Endometrial microvascular endothelial cells (primary cell): Measurements from ENCODE around the gene GHRHR. TPM values are rescaled to one million over a fixed set of nuclear protein-coding genes. Genes with fewer than 3 reads are reported as not detected.

Experiments used
- in situ Hi-C: cut with HindIII; loops from 2 replicates; pipeline ENCODE4 v1.10.0; 2017; ENCODE audit warnings: low sequenced_read_pairs, low pct_unique_long_range_greater_than_20kb; ENCODE audit errors: inconsistent ontology term
- total RNA-seq: library from RNA; depleted of rRNA; stranded (reverse); fragments of >200 nt; gene quantifications from one replicate; pipeline ENCODE4 v1.2.3, GENCODE V29; 2015; ENCODE audit errors: inconsistent ontology term

The GHRHR gene
- total RNA-seq, 1 donor from 2014 or later = not detected

DNA sequence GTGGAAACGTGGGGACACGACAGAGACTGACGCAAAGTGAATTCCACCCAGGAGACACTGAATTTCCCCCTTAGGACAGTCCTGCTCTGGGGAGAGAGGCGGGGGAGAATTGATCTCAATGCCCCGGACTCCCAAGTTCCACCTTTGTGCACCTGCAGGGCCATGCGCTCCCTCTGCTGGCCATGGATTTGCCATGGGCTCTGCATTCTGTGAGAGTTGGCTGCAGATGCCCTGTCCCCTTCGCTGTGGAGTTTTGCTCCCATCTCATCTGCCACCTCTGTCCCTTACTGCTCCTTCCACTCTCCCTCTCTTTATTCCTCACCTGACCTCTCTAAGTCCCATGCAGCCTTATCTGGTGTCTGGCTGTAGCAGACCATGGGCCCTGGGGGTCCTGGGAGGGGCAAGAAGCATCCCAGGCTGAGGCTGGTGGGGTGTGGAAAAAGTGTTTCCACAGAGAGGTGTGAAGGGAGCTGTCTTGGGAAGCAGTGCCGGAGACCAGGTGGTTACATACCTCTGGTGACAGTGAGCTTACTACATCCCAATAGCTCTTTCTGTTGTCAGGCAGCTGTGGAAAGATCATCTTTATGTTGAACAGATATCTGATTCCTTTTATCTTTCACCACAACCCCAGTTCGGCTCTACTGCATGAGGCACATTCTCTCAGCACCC is 14.3 kb downstream of the GHRHR start:
- in situ Hi-C loops = no loop called here

- in situ Hi-C loops = no loop called here
Observed at GRCh38 chr7:30979027-30979426, 15.3 kb downstream of the GHRHR start.

- in situ Hi-C loops = no loop called here
Observed at GRCh38 chr7:30980194-30980593, 16.4 kb downstream of the GHRHR start.

DNA sequence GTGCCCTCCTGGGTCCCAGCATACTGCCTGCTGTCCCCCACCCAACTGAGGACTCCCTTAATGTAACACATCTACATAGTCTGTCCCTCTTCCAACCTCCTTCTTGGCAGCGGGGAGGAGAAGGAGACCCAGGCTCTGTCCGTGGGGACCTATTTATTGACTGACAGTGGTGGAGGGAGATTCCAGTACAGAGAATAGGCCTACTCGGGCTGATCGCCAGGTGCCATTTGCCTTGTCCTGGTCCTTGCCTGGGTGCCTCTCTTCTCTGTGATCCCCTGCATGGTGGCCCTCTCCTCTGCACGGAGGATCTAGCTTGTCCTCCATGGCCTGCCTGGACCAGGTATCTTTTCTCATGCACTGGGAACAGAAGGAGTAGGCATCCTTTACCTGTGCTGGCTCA is 17.0 kb downstream of the GHRHR start:
- in situ Hi-C loops = no loop called here

- in situ Hi-C loops = no loop called here
Observed at GRCh38 chr7:30983042-30983913, 19.5 kb downstream of the GHRHR start.

- in situ Hi-C loops = no loop called here
Observed at GRCh38 chr7:30983914-30984247, 20.1 kb downstream of the GHRHR start.

- in situ Hi-C loops = no loop called here
Observed at GRCh38 chr7:30984359-30985107, 20.8 kb downstream of the GHRHR start.

GRCh38 chr7:30985756-30986155 is 22.0 kb downstream of the GHRHR start:
- in situ Hi-C loops = no loop called here

DNA sequence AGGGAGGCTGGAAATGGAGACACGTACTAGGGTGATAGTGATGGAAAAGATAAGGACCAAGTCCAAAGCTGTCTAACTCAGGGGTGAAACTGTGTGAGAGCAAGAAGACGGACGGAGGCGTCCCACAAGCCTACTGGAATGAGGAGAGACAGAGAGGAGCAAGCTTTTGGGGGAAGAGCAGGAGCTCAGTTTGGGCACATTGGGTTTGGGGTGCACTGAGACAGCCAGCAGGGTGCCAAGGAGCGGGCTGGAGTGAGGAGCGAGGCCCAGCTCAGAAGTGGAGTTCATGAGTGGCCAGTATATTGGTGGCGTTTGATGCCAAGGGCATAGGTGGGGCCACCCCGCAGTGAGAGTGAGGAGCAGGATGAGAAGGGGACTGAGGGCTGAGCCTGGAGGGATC is 22.6 kb downstream of the GHRHR start:
- in situ Hi-C loops = no loop called here

- in situ Hi-C loops = no loop called here
Observed at GRCh38 chr7:30986738-30987137, 23.0 kb downstream of the GHRHR start.

DNA sequence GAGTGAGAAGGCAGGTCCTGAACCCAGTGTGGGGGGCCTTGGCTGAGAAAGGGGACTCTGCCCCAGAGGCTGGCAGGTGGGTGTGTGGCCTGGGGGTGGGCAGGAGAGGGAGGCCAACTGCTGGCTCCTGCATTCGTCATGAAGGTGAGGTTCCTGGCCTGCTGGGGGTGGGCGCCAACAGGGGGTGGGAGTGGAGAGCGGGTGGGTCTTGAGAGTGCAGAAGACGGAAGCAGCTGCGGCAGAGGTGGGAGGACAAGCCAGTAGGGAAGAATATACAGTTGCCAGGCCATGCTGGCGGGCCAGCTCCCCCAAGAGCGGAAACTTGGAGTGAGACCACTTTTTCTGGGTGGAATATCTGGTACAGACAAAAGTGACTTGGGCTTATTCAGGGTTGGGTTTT is 23.4 kb downstream of the GHRHR start:
- in situ Hi-C loops = no loop called here

DNA sequence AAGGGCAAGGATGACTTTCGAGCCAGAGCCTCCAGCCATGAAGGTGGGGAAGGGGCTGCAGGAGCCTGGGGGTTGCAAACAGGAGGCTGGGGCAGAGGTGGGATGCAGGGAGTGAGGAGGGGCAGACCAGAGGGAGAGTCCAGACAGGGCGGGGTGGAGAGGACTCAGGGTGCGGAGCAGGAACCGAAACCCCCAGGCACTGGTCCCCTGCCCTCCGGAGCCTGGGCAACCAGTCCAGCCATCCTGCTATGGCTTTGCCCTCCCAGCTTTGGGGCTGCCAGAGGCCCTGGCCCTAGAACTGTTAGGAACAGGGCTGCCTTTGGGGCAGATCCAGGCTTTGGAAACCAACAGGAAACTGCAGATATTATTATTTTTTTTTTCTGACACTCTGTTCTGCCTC is 24.2 kb downstream of the GHRHR start:
- in situ Hi-C loops = no loop called here

DNA sequence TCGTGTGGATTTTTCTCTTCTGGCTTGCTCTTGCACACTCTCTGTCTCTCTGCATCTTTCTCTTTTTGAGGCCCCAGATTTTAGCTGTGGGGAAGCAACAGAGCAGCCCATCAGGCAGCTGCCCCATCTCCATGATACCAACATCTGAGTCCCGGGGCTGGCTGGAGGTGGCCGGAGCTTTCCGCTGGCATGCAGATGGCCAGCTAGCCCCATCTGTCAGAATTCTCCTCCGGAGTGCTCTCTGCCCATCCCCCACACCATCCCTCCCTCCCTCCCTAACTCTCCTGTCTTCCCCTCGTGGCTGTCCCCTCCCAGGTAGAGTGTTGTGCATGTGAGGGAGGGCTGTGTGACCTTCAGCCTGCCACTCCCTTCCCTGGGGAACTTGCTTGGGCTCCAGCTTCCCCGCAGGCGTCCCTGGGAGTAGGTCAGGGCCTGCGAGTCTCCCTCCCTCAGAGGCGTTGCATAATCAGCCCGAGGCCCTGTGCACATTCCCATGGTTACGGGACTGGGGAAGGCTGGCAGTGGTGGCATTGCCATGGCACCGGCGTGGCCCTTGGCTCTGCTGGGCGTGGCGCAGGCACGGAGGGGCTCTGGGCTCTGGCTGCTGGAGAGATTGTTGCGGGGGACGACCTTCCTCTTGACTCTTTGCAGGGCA is 24.7 kb downstream of the GHRHR start:
- in situ Hi-C loops = no loop called here

- in situ Hi-C loops = no loop called here
Observed at GRCh38 chr7:30989008-30989823, 25.5 kb downstream of the GHRHR start.

DNA sequence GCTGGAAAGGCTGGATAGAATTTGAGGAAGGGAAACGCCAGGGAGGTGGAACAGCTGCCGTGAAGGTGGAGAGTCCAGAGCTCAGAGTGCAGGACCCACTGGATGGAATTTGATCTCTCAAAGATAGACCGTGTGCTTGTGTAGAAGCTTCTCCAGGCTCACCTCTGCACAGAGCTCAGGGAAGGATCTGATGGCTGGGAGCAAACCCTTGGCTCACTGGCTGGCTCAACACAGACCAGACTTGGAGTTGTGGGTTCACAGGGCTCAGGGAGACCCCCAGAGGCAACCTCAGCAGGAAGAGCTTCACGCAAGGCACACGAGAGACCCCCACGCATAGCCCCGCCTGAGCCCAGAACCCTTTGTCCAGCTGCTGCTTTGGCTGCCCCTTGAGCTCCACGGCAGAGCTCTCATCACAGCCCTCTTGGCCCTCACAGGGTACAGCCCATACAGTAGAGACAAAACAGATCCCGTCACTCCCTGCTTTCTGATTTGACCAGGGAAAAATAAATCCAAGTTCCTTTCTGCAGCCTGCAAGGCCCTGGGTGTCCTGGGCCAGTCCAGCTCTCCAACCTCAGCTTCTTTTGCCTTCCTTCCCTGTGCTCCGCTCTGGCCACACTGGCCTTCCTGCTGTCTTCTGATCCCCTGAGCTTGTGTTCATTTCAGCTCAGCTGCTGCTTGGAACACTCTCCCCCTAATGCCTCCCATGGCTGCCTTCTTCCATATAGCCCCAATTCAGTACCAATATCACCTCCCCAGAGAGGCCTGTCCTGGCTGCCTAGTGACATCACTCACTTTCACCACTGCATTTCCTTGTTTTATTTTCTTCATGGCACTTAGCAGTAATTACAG is 26.3 kb downstream of the GHRHR start:
- in situ Hi-C loops = no loop called here

DNA sequence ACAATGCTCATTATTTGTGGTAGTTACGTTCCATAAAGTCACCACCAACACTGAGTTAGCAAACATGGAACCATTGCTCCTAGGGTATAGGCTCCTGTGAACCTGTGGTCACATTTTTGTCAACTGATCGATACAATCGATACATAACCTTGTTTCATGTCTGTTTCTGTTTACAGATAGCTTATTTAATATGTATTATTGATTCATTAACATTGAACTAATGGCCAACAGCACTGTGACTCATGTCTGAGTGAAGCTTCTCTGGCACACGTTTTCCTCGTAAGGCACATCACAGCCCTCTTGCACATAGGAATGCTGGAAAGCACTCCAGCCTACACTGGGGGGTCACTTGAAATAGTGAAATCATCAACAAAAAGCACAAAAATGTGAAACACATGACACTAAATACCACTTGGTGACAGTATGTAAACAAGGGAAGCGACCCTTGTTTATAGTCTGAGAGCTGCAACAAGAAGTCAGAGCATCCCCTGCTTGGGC is 27.0 kb downstream of the GHRHR start:
- in situ Hi-C loops = no loop called here

DNA sequence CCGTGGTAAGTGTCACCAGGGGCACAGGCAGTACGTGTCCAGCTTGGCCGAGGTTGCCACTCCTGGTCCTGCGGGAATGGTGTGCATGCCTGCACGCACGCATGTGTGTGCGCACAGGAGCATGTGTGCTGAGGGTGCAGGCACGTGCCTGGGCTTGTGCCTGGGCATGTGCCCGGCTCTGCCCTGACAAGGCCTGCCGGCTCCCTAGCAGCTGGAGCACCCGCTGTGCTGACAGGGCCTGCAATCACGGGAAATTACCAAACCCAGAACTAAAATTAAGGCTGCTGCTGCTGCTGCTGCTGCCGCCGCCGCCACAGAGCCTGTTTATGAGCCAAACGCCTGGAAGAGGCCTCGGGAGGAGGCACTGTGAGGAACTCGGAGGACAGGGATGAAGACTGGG is 28.7 kb downstream of the GHRHR start:
- in situ Hi-C loops = no loop called here
